CD1c-positive myeloid dendritic cell (primary cell): Measurements from ENCODE around the gene CBY2.
"Not testable (repeated sequence)": the region's sequence is repeated elsewhere in the genome, so short reads cannot be mapped to it uniquely, and the experiment has no call there.

Experiments used
- DNase-seq: peaks from one replicate; pipeline ENCODE4 v3.0.0-alpha.2; 2016; ENCODE audit errors: extremely low spot score

CBY2 gene

GRCh38 chr13:45702088-45702487 lies at the start of gene CBY2:
Gene CBY2 (plus strand): TSS chr13:45702320. CDS start chr13:45702391, 71 bp downstream.
- DNase-seq, result no peak

GRCh38 chr13:45654633-45655349 lies 47.3 kb upstream of the CBY2 start:
- DNase-seq, result no peak

- no peak for DNase-seq
Observed at GRCh38 chr13:45658586-45659235, 43.4 kb upstream of the CBY2 start.

GRCh38 chr13:45659536-45659935 lies 42.6 kb upstream of the CBY2 start:
- no peak for DNase-seq

GRCh38 chr13:45660458-45660857 lies 41.7 kb upstream of the CBY2 start:
- peak; percentile 5 for DNase-seq

GRCh38 chr13:45662162-45662561 lies 40.0 kb upstream of the CBY2 start:
- no peak for DNase-seq

GRCh38 chr13:45662903-45663302 lies 39.2 kb upstream of the CBY2 start:
- not testable (repeated sequence) for DNase-seq

- DNase-seq, result not testable (repeated sequence)
Observed at GRCh38 chr13:45669626-45670025, 32.5 kb upstream of the CBY2 start.

- no peak for DNase-seq
Observed at GRCh38 chr13:45670189-45670885, 31.8 kb upstream of the CBY2 start.

- no peak for DNase-seq
Observed at GRCh38 chr13:45674908-45675307, 27.2 kb upstream of the CBY2 start.

GRCh38 chr13:45678282-45678681 lies 23.8 kb upstream of the CBY2 start:
- DNase-seq, result no peak

- no peak for DNase-seq
Observed at GRCh38 chr13:45681113-45681512, 21.0 kb upstream of the CBY2 start.

GRCh38 chr13:45682494-45683008 lies 19.6 kb upstream of the CBY2 start:
- DNase-seq, result no peak

- no peak for DNase-seq
Observed at GRCh38 chr13:45683701-45684100, 18.4 kb upstream of the CBY2 start.

GRCh38 chr13:45688577-45688976 lies 13.5 kb upstream of the CBY2 start:
- no peak for DNase-seq

- no peak for DNase-seq
Observed at GRCh38 chr13:45690636-45691035, 11.5 kb upstream of the CBY2 start.

- DNase-seq, result no peak
Observed at GRCh38 chr13:45691251-45691650, 10.9 kb upstream of the CBY2 start.

GRCh38 chr13:45691667-45692066 lies 10.5 kb upstream of the CBY2 start:
- no peak for DNase-seq

- DNase-seq, result peak; percentile 73
Observed at GRCh38 chr13:45695198-45695730, 6.9 kb upstream of the CBY2 start.

- peak; percentile 29 for DNase-seq
Observed at GRCh38 chr13:45696610-45697226, 5.4 kb upstream of the CBY2 start.

- DNase-seq, result no peak
Observed at GRCh38 chr13:45700971-45701900, 884 bp upstream of the CBY2 start.
